ENCODE data around the gene LSM3.

- TF ChIP-seq CTCF (conservative IDR thresholded peaks at IDR 0.05; ENCODE audit: low read length) (no peak), EZH2phosphoT487 (IDR thresholded peaks at IDR 0.05; ENCODE audit: borderline replicate concordance, low read depth, low read length) (no peak)
These were observed 55.8 kb downstream of the LSM3 start for GRCh38 chr3:14234251-14235002.
